ENCODE results near the gene MYPN.
"Not testable (repeated sequence)": the region's sequence is repeated elsewhere in the genome, so short reads cannot be mapped to it uniquely, and the experiment has no call there.

Gene MYPN

DNA sequence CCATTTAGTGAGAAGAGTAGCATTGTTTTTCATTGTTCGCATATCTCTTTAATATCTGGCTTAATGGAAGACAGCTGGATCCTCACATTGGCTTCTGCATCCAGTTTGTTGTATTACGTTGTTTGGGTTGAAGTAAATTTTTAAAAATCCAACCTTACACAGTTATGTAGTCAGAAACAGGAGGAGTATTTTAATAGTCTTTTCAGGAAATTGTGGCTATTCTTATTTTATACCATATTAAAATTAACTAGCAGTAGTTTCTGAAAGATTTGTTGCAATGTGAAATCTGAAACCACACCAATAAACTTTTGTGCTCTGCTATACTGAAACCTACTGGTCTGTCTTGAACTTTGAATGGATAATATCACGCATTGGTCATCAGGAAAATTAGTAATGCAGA, 27.9 kb downstream of the MYPN start:
- no peak for DNase-seq

DNA sequence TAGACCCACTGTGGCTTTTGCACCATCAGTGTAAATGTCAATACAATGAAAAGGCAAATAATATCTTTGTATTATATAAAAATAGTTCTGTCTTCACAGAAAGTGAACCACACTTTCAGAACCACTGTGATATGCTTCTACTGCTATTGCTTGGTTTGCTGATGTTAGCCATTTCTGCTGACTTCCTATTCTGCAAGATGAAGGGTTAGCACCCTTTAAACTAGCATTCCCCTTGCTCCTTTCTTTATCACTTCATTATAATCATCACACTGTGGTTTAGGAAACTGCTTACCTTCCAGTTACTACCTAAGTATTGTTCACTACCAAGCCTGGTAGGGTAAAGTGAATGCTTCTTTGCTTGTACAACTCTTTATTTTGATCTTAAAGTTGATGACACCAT, 29.2 kb downstream of the MYPN start:
- no peak for DNase-seq

DNA sequence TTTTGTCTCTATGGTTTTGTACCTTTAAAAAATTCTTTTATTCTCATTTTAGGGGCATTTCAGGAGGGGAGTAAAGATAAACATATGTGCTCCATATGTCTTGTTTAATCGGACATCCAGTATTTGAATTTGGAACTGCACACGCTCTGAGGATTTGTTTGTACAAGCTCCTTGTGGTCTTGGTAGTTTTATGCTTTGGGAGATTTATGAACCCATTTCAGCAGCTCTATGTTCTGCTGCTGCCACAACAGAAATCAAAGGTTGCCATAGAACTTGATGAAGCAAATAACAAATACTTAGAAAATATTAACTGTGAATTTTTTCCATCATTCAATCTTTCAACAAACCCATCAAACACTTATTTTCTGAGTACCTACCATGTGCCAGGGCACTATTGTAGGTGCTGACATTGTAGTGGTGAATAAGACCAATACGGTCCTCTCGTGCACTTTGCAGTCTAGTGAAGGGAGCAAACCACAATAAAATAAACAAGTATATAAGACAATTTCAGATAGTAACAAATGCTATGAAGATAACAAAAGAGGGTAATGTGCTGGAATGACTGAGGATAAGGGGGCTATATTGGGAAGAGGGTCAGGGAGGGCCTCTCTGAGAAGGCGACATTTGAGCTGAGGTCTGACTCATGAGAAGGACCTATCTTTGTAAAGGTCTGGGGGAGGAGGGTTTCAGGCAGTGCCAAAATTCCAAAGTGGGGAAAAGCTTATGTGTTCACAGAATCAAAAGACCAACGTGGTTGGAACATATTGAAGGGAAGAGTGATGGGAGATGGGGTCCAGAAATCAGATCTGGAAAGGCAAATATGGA, 30.4 kb downstream of the MYPN start:
- no peak for DNase-seq

DNA sequence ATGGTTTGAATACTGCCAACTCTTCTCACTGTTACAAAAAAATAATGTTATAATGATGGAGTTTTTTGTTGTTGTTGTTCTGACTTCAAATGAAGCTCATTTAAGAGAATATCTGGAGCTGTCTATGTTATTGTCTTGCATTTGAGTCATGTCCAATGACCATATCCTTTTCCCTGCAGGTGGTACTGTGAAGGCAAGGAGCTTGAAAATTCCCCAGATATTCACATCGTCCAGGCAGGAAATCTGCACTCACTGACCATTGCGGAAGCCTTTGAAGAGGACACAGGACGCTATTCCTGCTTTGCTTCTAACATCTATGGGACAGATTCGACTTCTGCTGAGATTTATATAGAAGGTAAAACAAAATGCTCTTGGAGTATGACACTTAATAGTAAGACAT, 33.5 kb downstream of the MYPN start:
- DNase-seq = no peak

DNA sequence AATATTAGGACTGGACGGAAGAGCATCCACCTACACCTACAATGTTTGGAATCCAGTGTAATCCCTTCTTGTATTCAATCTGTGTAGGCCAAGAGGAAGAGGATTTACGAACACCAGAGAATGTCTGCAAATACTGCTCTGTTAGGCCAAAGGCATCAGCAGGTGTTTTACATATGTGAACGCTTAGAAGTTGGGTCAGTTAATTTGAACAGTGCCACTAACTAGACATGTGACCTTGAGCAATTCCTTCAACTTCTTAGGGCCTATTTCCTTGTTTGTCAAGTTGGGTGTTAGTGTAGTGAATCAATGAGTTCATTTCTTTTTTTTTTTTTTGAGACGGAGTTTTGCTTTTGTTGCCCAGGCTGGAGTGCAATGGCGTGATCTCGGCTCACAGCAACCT, 35.4 kb downstream of the MYPN start:
- no peak for DNase-seq

DNA sequence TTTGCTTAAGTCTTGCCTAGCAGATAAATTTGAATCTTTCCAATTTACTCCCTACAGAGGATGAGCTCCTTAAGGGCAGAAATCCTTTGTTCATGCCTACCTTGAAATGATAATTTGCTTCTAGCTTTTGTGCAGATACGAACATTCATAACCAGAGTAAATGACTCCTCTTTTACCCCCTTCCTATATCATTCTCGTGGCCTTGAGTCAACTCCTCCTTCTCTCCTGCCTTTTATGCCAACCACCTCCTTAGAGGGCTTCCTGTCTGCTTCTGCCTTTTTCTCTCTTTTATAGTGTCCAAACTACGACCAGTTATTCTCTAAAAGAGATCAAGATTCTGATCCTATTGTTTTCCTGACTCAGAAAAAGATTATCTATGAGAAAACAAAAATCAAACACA, 36.4 kb downstream of the MYPN start:
- DNase-seq = no peak

DNA sequence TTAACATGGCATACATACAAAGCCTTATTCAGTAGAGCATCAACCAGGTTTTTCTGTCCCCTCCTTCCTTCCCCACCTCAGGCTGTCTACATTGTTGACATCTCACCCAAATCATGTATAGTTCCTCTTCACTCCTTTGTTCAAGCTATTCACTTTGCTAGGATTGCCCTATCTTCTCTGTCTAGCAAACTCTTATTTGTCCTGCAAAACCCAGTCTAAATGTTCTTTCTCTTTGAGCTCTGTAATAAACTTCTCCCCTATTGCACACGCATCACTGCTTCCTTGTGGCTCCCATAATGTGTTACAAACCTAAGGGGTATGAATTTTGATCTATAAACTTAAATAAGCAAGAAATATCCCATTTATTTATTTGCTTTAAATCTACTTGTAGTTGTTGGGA, 36.8 kb downstream of the MYPN start:
- DNase-seq = no peak

DNA sequence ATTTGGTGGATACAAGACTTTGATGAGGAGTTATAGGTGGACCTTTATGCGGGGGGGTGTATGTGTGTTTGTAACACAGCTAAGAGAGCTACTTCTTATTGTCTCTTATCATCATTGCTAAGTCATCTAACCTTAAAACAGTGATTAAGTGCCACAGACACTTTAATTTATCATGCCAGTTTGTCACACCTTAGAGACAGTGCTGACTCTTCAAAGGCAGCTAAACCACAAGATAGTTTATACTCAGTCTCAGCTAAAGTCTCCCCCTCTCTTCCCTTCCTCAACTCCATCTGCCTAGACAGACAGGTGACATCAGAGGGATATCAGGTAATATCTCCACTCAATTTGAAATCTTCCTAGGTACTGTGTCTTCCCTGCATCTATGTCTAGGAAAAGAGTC, 42.2 kb downstream of the MYPN start:
- DNase-seq = no peak

DNA sequence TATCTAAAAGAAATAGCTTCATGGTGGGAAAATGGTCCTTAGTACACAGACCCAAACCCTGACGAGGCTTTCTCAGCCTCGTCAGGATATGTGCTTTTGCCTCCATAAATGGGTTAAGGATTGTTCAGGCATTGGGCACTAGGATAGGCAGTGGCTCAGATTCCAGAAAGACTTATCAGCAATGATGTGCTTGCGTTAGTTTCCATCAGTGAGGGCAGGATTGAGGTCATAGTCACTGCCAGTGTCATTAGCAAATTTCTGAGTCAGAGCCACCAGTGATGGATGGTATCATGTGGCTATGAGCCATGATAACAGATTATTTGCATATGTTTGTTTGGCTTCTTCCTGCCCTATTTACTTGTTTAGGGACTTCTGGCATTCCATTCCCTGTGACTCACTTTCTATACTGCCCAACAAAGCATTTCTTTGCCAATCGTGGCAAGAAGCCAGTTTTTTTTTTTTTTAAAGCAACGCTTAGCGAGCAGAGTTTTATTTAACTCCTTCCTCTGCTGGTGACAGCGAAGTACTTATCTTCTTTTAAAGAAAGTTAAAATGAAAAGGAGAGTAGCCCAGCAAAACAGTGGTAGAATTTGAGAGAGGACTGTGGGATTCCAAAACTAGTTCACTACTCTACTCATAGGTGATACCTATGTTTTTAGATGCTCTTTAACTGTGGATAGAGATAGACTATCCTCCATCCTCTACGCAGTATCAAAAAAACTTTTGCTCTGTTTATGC, 44.4 kb downstream of the MYPN start:
- no peak for DNase-seq

DNA sequence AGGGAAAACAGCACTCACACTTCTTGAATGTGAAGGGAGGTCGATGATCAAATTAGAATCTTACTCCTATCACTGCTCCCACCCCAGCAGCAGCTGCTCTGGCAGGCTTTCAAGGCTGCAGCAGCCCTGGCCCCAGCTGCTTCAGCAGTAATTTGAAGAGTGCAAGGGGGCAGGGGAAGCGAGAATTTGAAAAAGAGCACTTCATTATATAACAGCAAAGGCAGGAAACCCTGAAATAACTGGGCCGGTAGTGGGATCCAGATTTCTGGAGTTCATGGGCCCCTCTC, 44.9 kb downstream of the MYPN start:
- no peak for DNase-seq

DNA sequence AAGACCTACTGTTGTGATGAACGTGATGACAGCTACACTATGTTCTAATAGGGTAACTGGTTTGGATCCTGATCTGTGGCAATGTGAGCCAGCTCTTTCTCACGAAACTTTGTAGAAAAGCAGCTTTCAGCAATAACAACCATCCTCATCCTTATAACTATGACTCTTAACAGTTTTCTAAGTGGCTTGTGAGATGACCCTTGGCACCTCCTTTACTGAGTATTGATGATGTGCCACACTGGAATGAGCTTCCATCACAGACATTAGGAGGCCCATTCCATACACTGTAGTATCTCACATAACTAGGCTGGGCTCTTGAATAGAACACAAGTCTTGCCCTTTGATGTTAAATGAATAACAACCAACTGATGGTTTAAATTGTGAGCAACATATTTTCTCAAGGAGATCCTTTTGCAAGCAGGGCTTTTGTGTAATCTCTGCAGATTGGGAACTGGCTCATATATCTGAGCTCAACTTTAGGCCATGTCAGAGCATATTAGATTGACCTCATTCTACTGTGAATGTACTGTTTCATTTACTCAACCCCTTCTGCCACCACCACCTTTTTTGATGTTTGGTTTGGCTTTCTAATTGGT, 46.4 kb downstream of the MYPN start:
- DNase-seq = no peak

DNA sequence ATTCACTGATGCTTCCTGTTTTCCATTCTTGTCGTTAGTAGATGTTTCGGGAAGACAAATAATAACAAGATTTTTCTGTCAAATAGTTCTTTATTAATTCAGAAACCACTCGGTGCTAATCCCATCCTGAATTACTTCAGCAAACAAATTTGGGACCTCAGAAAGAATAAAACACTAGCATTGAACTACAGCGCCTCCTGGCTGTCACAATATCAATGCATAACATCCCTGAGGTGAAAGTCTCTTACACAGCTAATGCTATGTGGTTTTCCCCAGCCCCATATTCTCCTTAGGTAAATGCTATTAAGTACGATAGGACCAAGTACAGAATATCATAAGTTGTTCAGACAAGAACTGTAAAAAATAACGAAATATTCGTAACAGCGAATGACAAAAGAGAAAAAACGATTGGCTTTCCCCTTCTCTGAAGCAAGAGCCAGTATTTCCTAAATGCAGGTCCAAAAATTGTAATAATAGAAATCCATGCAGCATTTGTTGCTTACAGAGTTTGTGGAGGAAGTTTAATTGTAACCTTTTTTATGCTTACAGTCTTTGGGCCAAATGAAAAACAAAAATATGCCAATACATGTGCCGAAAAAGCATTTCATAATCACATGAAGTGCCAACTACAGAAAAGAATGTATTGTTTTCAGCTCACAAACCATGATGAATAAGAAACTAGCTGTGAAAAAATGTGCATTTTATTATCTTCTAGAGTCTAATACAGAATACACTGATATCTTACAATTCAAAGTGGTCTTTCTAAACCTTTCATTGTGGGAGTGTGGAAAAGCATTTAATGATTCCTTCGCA, 47.3 kb downstream of the MYPN start:
- DNase-seq = peak; percentile 74

DNA sequence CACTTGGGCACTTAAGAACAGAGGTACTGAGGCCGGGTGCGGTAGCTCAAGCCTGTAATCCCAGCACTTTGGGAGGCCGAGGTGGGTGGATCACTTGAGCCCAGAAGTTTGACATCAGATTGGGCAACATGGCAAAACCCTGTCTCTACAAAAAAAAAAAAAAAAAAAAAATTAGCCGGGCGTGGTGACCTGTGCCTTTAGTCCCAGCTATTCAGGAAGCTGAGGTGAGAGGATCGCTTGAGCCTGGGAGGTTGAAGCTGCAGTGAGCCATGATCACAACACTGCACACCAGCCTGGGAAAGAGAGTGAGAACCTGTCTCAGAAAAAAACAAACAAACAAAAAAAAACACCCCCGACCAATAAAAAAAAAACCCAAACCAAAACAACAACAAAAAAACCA, 48.2 kb downstream of the MYPN start:
- not testable (repeated sequence) for DNase-seq

DNA sequence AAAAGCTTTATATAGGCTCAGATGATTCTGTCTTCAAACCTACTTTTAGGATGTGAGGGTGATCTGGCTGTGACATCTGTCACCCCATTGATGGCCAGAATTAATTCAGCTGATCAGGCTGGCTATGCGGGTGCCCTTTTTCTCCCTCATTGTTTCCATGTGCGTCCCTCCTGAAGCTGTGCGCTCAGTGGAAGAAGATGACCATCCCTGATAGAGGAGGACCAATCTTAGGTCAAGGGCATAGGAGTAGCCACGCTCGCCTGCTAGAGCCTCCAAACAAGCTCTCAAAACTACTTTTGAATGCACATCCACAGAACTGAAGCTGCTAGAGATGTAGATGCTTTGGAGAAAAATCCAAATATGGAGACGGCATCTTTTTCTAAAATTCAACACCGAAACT, 48.7 kb downstream of the MYPN start:
- no peak for DNase-seq

DNA sequence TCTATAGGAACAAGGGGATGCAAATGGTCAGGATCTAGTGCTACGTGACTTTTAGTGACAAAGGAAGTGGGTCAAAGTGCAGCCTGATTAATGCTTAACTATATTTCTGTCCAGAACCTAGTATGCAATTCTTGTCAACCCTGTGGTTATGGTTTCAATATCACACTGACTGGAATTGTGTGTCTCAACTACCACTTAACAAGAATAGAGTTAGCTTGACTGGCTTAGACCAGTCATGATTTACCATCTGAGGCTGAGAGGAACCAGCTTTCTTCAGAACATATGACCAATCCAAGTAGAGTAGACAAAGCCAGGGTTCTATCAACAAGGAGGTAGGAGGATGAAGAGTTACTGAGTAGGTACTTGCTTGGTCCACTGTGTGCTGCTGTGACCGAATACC, 54.4 kb downstream of the MYPN start:
- no peak for DNase-seq

DNA sequence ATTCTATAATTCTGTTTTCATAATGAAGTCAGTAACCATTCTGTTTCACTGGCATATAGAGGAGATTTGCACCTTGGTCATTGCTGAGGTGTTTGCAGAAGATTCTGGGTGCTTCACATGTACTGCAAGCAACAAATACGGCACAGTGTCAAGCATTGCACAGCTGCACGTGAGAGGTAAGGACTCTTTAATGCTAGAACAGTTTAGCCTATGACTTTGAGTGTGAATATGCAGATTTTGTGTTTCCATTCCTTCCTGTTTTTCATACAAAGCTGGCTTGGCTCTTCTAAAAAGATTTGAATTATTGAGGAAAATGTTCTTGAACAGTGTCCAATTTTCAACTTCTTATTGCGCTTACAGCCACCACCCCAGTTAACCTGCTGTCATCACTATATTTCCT, 56.4 kb downstream of the MYPN start:
- DNase-seq = no peak

DNA sequence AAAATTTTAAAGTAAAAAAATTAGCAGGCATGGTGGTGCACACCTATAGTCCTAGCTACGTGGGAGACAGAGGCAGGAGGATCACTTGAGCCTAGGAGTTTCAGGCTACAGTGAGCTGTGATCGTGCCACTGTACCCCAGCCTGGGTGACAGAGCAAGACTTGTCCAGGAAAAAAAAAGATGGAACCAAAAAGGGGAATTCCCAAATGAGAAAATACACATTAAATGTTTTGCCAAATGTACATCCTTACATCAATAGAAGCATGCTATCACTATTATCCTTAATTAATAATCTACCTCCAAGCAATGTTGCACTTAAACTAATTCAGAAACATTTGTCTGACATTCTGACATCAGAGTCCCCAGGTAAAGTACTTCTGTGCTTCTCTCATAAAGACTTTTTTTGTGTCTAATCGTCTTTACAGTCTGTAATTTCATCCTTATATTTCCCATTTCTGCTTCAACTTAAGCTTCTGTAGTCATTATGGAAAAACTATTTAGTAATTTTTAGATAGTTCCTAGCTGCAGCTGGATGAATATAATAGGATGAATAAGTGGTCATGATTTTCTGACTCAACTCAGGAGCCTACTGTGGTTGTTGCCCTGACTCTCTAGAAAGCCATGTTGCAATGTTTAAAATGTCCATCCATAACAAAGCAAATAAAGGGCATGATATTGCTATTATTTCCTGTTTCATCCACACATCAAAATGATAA, 57.7 kb downstream of the MYPN start:
- DNase-seq = no peak

DNA sequence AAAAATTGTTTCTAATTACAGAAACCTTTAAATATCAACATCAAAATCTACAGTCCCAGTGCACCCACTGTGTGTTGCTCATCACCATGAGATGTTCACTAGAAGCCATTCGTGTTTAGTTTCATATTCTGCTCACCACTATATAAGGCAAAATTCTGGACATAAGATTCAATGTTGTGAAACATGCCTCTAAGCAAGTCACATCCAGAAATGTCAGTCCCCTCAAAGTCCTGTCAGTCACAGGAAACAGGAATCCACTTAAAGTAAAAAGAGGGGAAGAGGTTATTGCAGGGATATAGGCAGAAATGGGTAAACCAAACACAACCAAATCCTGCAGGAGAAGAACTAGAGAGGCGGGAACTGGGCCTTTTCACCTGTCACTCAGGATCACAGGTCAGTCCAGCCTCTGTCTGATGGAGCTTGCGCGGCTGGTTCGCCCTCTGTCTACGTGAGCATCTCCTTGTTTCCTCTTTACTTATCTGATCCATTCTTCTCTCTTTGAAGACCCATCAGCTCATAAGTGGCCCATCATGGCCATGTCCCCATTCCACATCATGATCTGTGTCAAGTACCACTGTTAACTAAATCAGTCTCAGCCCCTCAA, 58.4 kb downstream of the MYPN start:
- DNase-seq = no peak

DNA sequence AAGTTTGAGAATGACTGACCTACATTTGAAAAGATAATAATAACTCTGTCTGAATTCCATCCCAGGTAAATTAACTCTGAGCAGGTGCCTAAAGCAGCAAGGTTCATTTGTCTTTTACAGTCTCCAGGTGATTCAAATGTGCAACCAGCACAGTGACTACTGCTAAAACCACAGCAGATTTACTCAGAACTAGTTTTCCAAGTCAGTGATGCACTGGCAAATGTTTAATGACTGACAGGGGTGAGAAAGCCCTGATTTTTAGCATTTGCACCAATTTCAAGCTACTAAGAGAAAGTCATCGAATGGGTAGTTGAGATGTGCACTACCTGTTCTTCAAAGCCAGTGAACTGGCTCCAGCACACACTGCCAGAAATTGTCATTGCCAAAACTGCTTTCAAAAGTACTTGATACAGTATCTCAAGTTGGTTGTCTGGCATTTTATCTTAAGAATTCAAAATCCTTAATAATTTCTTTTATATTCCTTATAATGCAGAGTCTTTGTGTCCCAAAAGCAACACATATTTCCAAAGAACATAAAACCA, 62.3 kb downstream of the MYPN start:
- DNase-seq = no peak

DNA sequence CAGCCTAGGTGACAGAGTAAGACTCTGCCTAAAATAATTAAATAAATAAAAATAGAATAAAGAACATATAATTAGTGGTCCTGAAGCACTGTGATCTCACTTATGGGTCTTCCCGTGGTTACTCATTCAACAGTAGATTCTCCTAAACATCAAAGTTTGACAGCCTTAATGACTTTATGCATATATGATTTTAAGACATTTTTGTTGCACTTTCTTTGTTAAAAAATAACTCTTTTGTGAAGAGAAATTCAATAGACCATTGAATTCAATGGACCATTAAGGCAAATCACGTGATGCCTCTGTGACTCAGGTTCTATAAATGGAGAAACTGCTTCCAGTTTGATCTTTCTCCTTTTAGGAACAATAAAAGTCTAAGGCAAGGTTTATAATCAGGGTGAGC, 63.0 kb downstream of the MYPN start:
- no peak for DNase-seq

DNA sequence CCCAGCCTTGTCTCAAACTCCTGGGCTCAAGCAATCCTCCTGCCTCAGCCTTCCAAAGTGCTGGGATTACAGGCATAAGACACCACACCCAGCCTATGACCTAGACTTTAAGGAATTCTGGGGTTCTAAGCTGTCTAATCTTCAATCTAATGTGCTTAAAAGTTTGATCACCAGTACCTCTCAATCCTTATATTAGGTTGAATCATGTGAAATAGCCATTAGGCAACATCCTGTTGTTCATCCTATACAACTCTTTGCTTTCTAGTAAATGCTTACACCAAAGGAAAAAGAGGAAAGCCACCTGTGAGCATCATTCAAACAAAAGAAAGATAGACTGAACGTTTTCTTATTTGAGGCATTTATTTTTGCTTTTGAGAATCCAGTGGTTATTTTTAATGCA, 66.7 kb downstream of the MYPN start:
- DNase-seq = no peak

DNA sequence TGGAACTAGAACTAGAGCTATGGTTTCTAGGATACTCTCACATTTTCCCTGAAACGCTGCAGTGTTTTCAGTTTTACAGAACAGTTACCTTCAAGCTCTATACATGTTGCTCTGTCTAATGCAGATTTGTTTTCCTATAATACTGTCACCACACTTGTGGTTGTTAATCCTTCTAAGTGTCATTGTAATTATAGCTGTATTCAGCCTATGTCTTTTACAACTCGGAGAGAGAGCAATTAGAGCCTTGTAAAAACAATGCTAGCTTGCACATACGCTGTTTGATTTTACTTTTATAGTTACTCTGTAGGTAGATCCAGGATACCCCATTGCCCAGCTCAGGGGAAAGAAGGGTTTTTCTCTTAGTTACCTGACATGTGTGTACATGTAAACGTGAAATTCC, 67.5 kb downstream of the MYPN start:
- DNase-seq = no peak
